C4-2B (cell line): Measurements from ENCODE around the gene ACTR3.

Experiments
- CTCF ChIP-seq: fragments of 450-650 bp; conservative IDR thresholded peaks from 2 replicates; pipeline ENCODE4 v1.5.1; 2017; ENCODE audit warnings: mild to moderate bottlenecking
- ZFX ChIP-seq: fragments of 450-650 bp; IDR thresholded peaks from 2 replicates; pipeline ENCODE4 v1.6.1; 2017

GRCh38 chr2:113877711-113878598 is 11.9 kb upstream of the ACTR3 start:
- TF ChIP-seq CTCF (no peak), ZFX (no peak)
